GM18909 (cell line): ENCODE measurements around the gene RNF167.

ENCODE experiments used
- ATAC-seq: cut with Tn5 transposase; IDR thresholded peaks from one replicate; pipeline ENCODE4 v1.9.1; 2021; ENCODE audit warnings: mild to moderate bottlenecking; ENCODE audit not compliant: unreplicated experiment, poor library complexity

The RNF167 gene

DNA sequence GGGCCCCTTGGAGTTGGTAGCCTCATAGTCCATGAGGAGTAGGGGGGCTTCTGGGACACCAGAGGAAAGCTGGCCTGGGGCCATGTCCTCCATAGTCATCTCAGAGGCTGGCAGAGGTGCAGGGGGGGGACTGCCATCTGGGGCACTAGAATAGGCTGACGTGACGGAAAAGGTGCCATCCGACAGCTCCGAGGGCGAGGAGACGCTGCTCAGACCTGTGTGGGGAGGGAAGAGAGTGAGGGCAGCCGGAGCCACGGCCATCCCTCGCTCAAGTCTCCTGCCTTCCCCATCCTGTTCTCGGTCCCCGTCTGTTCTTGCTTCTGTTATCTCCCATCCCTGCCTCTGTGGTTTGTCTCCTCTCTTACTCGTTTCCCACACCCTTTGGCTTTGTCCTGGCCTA is 32.3 kb downstream of the RNF167 start:
- no peak for ATAC-seq

DNA sequence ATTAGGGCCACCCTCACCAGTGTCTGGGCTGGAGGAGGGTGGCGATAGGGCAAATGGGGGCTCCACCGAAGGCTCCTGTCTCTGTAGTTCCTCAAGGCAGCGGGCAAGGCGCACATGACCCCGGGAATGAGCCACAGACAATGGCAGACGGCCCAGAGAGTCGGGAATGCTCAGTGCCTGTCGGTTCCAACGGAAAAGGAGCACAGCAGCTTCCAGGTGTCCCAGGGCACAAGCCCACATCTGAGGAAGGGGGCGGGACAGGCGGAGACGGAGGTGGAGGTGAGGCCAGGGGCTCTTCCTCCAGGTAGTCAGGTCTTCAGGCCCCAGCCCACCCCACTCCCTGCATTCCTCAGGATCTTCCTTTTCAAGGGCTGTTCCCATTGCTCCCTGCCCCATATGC is 32.7 kb downstream of the RNF167 start:
- no peak for ATAC-seq

DNA sequence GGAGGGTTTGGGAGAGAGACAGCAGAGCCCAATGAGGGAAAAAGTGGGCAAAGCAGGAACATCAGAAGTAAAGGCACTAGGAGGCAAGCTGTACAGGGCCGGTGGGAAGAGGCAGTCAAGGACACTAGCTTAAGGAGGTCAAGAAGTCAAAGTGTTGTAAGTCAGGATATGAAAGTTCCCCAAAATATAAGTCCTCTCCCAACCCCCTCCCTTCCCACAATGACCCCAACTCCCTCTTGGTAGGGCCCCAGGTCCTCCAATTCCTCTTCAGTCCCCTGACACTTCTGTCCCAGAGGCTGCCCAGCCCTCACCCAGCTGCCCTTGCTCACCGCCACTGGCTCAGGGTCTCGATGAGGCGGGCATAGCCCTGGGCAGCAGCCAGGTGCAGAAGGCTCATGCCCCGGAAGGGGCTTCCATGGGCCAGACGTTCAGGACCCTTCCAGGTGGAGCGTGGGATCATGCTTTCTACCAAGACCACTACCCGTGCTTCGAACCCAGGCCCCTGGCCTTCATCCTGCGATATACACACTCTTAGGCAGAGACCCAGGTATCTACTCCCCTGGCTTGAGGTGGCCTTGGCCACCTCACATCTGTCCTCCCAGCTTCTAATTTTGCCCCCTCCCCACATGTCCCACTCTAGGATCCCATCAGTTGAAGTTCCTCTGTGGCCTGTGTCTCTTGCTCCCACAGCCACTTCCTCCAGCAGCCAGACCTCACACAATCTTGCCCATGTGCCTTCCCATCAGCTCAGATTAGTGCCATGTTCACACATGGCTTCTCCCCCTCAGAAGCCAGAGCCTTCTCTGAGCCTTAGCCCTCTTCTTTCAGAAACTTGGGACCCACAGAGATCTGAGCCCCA is 33.4 kb downstream of the RNF167 start:
- ATAC-seq, result no peak

DNA sequence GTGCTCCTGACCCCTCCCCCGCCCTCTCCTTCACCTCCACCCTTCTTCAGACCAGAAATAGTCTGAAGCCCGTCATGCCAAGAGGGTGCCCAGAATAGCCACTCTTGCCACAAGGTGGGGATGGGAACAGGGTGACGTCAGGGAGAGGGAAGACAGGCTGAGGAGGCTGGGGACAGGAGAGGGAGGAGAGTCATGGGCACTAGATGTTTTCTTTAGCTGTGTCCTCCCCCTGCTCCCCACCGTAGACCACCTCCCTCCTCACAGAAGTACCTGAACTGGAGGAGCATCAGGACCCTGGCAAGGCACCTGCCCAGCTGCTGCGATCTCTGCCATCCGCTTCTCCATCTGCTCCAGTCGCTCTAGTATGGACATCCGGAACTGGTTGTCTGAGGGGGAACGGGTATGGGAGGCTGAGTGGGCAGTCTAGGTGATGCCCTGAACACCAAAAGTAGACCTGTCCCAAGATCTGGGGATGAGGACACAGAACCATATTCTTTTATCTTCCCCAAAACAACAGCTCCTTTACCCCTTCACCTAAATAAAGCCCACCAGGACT is 34.1 kb downstream of the RNF167 start:
- ATAC-seq, result no peak

DNA sequence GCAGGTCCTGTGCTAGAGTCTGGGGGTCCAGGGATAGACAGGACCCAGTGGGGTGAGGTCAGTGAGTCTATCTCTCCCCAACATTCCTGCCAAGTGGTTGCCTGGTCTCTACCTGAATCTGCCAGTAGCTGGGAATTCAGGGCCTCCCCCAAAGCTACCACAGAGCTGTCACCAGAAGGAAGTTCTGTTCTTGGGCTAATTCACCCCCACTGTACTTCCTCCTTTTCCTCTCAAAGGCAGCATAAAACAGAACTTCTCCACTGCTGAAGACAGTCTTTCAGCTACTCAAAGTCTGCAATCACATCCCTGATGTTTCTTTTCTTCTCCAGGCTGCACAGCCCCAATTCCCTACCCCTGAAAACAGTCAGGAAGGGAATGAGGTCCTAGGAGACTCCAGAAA is 38.7 kb downstream of the RNF167 start:
- no peak for ATAC-seq

DNA sequence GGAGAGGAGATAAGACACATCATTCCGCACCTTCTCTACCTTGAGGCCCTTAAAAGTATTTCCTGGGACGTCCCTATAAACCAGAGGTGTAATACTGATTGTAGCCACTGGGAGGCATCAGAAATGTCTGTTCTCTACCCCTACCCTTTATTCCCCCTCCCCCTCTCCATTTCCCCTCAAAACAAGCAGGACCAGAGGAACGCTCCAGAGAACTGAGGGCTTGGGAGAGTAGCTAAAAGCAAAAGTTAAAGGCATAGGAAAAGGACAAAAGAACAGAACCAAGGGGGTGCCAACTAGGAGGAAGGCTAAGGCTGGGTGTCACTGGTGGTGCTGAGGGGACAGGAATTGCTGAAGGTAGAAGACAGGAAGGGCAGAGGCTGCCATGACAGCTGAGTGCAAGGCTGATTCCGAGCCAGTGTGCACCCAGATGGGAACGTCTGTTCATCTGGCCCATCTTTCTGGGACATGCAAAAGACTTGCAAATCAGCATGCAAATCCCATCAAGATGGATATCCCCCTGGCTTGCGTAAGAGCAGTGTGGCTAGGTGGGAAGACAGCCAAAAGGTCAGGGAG is 40.7 kb downstream of the RNF167 start:
- ATAC-seq, result no peak

DNA sequence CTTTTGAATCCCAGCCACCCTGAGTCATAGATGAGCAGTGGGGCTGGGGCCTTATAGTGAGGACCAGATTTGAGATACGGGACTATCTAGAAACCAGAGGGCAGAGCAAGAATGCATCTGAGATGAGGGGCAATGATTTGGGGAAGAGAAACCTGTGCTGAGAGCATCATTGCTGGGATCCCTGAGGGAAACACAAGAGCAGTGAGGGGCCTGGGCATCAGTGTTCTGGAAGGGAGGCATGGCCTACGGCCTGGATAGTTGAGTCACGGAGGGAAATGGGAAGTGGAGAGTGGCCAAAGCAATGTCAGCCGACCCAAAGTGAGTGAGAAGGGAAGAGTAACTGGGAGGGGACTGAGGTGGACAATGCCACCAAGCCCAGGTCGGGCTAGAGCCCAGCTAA is 42.2 kb downstream of the RNF167 start:
- no peak for ATAC-seq

DNA sequence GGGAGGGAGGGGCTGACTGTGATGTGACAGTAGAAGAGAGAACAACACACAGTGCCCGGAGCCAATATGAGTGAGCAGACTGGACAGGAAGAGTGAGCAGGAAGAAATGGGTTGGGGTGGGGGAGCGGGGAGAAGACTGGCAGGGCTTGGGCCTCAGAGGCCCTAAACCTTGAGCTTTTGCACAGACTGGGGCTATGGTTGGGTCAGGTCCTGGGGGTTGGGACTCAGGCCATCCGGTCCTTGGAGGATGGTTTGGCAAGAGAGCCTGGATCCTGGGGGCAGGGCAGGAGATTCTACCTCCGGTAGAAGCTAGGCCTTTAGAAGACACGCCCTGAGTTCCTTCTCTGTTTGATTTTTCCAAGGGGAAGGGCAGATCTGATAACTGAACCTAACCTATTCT is 46.3 kb downstream of the RNF167 start:
- ATAC-seq, result no peak

DNA sequence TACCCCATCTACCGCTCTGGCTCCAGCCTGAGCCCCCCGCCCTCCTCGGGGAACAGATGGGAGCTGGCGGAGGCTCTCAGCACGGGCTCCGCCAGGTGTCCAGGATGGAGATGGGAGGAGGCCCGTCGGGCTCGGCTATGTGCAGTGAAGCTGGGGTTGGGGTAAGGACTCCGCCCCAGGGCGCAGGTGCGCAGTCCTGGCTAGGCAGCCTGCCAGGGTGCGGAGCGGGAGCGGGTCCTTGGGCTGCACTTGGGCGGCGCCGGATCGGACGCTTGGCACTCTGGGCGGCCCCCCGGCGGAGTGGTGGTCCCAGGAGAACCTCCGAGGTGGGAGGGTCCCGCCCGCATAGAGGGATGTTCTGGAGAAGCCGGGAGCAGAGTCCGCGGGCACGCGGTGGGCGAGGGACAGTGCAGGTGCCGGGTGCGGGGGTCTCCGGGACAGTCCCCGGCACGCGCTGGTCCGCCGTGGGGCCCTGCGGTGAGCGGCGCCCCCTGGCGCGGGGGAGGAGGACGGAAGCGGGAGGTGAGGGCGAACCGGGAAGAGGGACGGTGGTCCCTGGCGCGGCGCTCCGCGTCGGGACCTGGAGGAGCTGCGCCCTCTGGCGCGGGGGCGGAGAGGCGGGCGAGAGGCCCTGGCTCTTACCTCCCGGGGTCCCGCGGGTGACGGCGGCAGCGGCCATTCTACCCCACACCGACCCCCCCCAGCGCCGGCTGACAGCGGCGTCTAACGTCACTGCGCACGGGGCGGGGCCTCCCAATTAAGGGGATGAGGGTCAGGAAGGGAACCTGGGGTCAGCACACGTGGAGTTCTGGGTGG is 47.1 kb downstream of the RNF167 start, which contains the start of gene CAMTA2:
TSS of gene CAMTA2 (minus strand) at position 725 of the 816 bp plus-strand sequence. CDS start 1,453 bp downstream, outside the sequence.
- ATAC-seq, result peak; percentile 67

DNA sequence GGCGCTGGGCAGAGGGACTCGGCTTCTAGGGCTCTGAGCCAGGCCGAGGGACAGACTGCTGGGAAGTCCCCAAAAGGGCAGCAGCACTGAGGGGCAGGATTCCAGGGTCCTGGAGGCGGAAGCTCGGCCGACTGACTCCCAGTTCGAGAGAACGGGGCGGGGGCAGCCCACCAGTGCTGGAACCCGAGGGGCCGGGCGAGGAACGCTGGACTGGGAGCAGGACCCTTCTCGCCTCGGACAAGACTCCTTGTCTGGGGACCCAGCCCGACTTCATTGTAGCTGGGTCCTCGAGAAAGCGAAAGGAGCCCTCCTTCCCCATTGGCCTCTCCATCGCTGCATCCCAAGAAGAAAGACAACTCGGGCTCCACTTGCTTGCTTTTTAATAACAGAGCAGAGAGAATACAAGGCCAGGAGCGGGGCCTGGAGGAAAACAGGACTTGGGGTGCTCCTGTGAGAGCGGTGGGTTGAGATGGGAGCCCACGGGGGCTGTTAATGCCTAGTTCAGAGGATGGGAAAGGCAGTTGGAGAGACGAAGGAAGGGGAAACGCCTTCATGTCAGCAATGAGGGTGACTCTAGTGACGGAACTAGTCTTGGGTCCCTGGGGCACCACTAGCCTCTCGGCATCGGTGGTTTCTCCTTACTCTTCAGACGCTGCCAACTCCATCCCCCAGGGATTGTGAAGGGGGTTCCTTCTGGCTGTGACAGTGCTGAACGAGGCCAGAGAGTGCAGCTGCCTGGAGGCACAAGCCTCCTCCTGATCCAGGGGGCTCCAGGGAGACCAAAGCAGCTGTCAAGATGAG is 47.9 kb downstream of the RNF167 start:
- ATAC-seq, result peak; percentile 18

DNA sequence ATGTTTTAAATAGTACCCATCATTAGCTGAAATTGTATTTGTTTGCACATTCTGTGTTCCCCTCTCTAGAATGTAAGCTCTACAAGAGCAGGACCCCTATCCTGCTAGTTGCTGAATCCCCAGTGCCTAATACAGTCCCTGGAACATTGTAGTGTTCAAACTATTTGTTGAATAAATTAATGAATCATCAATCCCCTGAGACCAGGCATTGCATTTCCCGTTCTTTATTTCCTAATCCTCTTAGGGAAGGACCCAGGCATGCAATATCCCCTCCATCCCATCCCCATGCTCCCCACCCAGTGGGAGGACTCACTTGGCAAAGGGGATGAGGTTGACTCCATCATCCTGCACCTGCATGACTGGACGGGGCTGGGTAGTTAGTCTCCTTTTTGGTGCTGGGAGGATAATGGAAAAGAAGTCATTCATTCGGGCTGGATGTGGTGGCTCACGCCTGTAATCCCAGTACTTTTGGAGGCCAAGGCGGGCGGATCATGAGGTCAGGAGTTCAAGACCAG is 54.1 kb downstream of the RNF167 start:
- ATAC-seq, result no peak
